IMR-90 (cell line): Measurements from ENCODE around the gene TRIO.

Experiments
- CTCF ChIP-seq: conservative IDR thresholded peaks from 2 replicates; pipeline ENCODE4 v1.5.1; 2012; ENCODE audit warnings: mild to moderate bottlenecking, low read depth, low read length, improper control_type of control experiment
- ELK1 ChIP-seq: fragments of 150-350 bp; IDR thresholded peaks from 2 replicates; pipeline ENCODE4 v1.6.1; 2016; ENCODE audit warnings: low read depth, mild to moderate bottlenecking, low read length, moderate library complexity, borderline replicate concordance
- POLR2A ChIP-seq: IDR thresholded peaks from 2 replicates; pipeline ENCODE4 v1.6.1; 2012; ENCODE audit warnings: mild to moderate bottlenecking, low read depth, low read length
- RAD21 ChIP-seq: IDR thresholded peaks from 2 replicates; pipeline ENCODE4 v1.6.1; 2012; ENCODE audit warnings: low read length, improper control_type of control experiment
- RCOR1 ChIP-seq: IDR thresholded peaks from 2 replicates; pipeline ENCODE4 v1.6.1; 2012; ENCODE audit warnings: mild to moderate bottlenecking, low read length, improper control_type of control experiment; ENCODE audit not compliant: insufficient replicate concordance
- RFX5 ChIP-seq: IDR thresholded peaks from 2 replicates; pipeline ENCODE4 v1.8.0; 2012; ENCODE audit warnings: low read depth, mild to moderate bottlenecking, low read length, moderate library complexity
- USF2 ChIP-seq: fragments of 150-350 bp; IDR thresholded peaks from 2 replicates; pipeline ENCODE4 v1.6.1; 2017; ENCODE audit warnings: mild to moderate bottlenecking, antibody characterized with exemption, low read length, low read depth

GRCh38 chr5:14359069-14360043, 216.2 kb downstream of the TRIO start:
- no peak for TF ChIP-seq CTCF
- TF ChIP-seq USF2, result no peak
- TF ChIP-seq ELK1, result no peak
- no peak for TF ChIP-seq POLR2A
- no peak for TF ChIP-seq RCOR1
- TF ChIP-seq RAD21, result no peak
- no peak for TF ChIP-seq RFX5
